RWPE1 (cell line): ENCODE measurements around the gene DDX1.

Experiments
- CTCF ChIA-PET: fragments of 350-600 bp; sonication (Branson Sonifier 250); formaldehyde crosslinking; extraction: SDS; loops from one replicate; lab custom pipeline; 2021; lab: Yijun Ruan, JAX
- POLR2A ChIA-PET: fragments of 400-600 bp; formaldehyde crosslinking; extraction: SDS; loops from one replicate; lab custom pipeline; 2020; ENCODE audit warnings: antibody characterized with exemption; ENCODE audit not compliant: low non-redundant PET; lab: Yijun Ruan, JAX
- DNase-seq: peaks from one replicate; pipeline ENCODE4 v3.0.0; 2012; ENCODE audit warnings: low spot score
- H3K27ac ChIP-seq: fragments of 450-650 bp; 2 replicates; pipeline ENCODE4 v1.5.1; 2017
- CTCF ChIP-seq: fragments of 450-650 bp; conservative IDR thresholded peaks from 2 replicates; pipeline ENCODE4 v1.5.1; 2017; ENCODE audit warnings: low read depth, mild to moderate bottlenecking

The DDX1 gene

DNA sequence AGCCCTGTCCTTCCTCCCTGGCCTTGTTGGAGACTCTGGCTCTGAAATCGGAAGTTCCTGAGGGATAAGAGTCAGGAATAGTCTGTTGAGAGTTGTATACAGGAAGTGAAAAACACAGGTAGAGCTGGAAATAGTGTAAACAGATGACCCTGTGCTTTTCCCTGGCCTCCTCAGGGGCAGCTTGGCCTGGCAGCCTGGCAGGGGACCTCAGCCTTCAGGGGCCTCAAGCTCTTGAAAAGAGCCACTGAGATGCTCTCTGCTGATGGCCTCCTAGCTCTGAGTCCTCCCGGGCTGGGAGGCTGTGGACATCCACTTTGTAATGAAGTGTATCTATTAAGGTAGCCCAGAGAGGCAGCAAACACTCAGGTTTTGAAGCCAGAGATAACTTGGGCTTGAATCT lies 79.3 kb downstream of the DDX1 start:
- CTCF ChIA-PET: no interaction called here

DNA sequence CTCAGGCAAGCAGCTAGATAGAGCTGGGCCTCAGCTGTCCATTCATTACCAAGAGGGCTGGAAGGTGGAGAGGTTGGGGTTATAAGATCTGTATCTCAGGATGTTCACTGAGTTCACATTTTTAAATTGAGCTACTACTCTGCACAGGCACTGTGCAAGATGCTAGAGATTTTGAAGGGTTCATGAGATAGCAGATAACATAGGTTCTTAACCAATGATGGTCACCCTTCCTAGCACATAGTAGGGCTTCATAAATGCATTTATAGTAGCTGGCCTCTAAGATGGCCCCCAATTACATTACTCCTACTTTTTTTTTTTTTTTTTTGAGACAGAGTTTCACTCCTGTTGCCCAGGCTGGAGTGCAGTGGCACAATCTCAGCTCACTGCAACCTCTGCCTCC lies 79.7 kb downstream of the DDX1 start:
- CTCF ChIA-PET: no interaction called here
- H3K27ac ChIP-seq: no peak overlapping the region
- no peak for TF ChIP-seq CTCF
- no peak for DNase-seq
- POLR2A ChIA-PET: no interaction called here

More for the DNA sequence above, 79.3 kb downstream of the DDX1 start:
- no peak overlapping the region for H3K27ac ChIP-seq
- TF ChIP-seq CTCF: no peak
- no peak for DNase-seq
- POLR2A ChIA-PET: no interaction called here

- TF ChIP-seq CTCF: no peak
- DNase-seq: no peak
- H3K27ac ChIP-seq: no peak overlapping the region
- ChIA-PET CTCF (no interaction called here), POLR2A (no interaction called here)
Measured at GRCh38 chr2:15671842-15672815, 80.5 kb downstream of the DDX1 start.

- DNase-seq: no peak
- H3K27ac ChIP-seq: no peak overlapping the region
- POLR2A ChIA-PET: no interaction called here
- CTCF ChIA-PET: no interaction called here
- TF ChIP-seq CTCF: no peak
Measured at GRCh38 chr2:15672961-15673918, 81.6 kb downstream of the DDX1 start.

DNA sequence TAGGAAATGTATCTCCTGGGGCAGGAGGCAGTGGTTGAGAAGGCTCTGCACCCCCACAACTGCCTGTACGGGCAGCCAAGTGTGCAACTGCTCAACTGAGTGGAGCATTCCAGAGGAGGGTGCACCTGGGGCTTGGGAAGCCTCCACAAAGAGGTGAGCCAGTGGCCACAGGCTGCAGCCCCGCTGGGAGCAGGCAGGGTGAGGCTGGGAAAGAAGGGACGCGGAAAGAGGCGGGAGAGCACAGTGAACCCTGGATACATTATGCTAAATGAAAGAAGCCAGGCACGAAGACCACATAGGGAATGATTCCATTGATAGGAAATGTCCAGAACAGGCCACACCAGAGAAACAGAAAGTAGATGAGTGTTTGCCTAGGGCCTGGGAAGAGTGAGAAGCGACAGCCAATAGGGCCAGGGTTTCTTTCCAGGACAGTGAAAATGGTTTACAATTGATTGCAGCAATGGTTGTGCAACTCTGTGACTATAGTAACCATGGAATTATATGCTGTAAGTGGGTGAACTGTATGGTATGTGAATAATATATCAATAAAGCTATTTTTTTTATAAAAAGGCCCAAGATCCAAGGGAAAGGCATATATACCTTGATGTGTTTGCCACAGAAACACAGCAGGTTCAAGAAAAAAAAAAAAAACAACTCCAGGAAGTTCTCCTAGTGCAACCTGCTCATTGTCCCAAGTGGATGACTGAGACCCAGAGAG lies 82.4 kb downstream of the DDX1 start:
- no peak overlapping the region for H3K27ac ChIP-seq
- peak; percentile 16 for DNase-seq
- CTCF ChIA-PET: no interaction called here
- no peak for TF ChIP-seq CTCF
- POLR2A ChIA-PET: no interaction called here
